CD4-positive, alpha-beta T cell (primary cell): ENCODE measurements around the gene EIF4A3. TPM values are rescaled to one million over a fixed set of nuclear protein-coding genes. Genes with fewer than 3 reads are reported as not detected.

Experiments
- ATAC-seq: fragments of 200-7000 bp; cut with Tn5 transposase; one replicate; pipeline ENCODE4 v1.10.0; 2022; ENCODE audit warnings: mild to moderate bottlenecking; ENCODE audit not compliant: poor library complexity
- CTCF ChIA-PET: fragments of 350-600 bp; sonication (Branson Sonifier 250); formaldehyde crosslinking; loops from one replicate; lab custom pipeline; 2021; ENCODE audit warnings: antibody characterized with exemption, inconsistent platforms; lab: Charles Lee
- POLR2A ChIA-PET: fragments of 350-600 bp; sonication (Branson Sonifier 250); formaldehyde crosslinking; loops from one replicate; lab custom pipeline; 2021; ENCODE audit warnings: antibody characterized with exemption, inconsistent platforms; lab: Charles Lee
- DNase-seq, 14 experiments: peaks; one replicate each; pipeline ENCODE4 v3.0.0-alpha.2; 2013 to 2020; ENCODE audit warnings: mixed read lengths in 2 of 14
- H3K27ac ChIP-seq, 2 donors: one replicate each; pipeline versions ENCODE4 v1.5.1 to v1.7.0; 2013; ENCODE audit warnings: low read length in 2 of 2, low read depth in 1 of 2, mild to moderate bottlenecking in 1 of 2
- H3K27me3 ChIP-seq, 2 experiments: 1 replicate in 1 of 2; 2 replicates in 1 of 2; pipeline versions ENCODE4 v1.6.1 to v1.7.0; 2013; ENCODE audit warnings: low read length in 2 of 2, control low read depth in 1 of 2, mild to moderate bottlenecking in 1 of 2, moderate library complexity in 1 of 2; ENCODE audit not compliant: insufficient read depth in 2 of 2, control insufficient read depth in 1 of 2
- H3K36me3 ChIP-seq: one replicate; pipeline ENCODE4 v1.6.1; 2013; ENCODE audit warnings: low read length, control low read depth; ENCODE audit not compliant: insufficient read depth
- H3K4me1 ChIP-seq: one replicate; pipeline ENCODE4 v1.6.1; 2013; ENCODE audit warnings: low read length, control low read depth; ENCODE audit not compliant: insufficient read depth
- H3K4me3 ChIP-seq: one replicate; pipeline ENCODE4 v1.5.1; 2013; ENCODE audit warnings: mild to moderate bottlenecking, low read length, moderate library complexity
- H3K9me3 ChIP-seq, 2 experiments: 1 replicate in 1 of 2; 2 replicates in 1 of 2; pipeline versions ENCODE4 v1.6.1 to v1.7.0; 2013; ENCODE audit warnings: low read length in 2 of 2, mild to moderate bottlenecking in 2 of 2, control low read depth in 1 of 2, moderate library complexity in 1 of 2; ENCODE audit not compliant: control insufficient read depth in 1 of 2, insufficient read depth in 1 of 2
- H3K27ac Mint-ChIP-seq: one replicate; pipeline ENCODE4 v1.8.0; 2020; ENCODE audit warnings: mixed read lengths
- H3K27me3 Mint-ChIP-seq: one replicate; pipeline ENCODE4 v1.8.0; 2021; ENCODE audit warnings: mixed read lengths
- H3K36me3 Mint-ChIP-seq: one replicate; pipeline ENCODE4 v1.8.0; 2021; ENCODE audit warnings: low read depth, mixed read lengths
- H3K4me1 Mint-ChIP-seq: one replicate; pipeline ENCODE4 v1.8.0; 2021; ENCODE audit warnings: low read depth, mixed read lengths
- H3K4me3 Mint-ChIP-seq: one replicate; pipeline ENCODE4 v1.8.0; 2020; ENCODE audit warnings: mild to moderate bottlenecking, mixed read lengths
- H3K9me3 Mint-ChIP-seq: one replicate; pipeline ENCODE4 v1.8.0; 2020; ENCODE audit warnings: mixed read lengths
- intact Hi-C, 2 experiments: fragments of 100-400 bp; cut with DNase I in 1 of 2; cut with micrococcal nuclease in 1 of 2; formaldehyde crosslinking; loops; one replicate each; pipeline versions ENCODE4 v1.15.1 to v1.9.0; 2023 to 2025; cut with DNase I, micrococcal nuclease
- total RNA-seq, 174 experiments: library from RNA in 2 of 174; stranded (reverse) in 2 of 174; gene quantifications; one replicate each; pipeline ENCODE4 v1.2.3 and lab custom pipeline; 2021 to 2026
- TF ChIP-seq, protein P1 (sequence below): fragments of 200-600 bp; IDR thresholded peaks from one replicate; pipeline ENCODE4 v1.8.0; 2022; ENCODE audit warnings: antibody characterized with exemption, mild to moderate bottlenecking

Gene EIF4A3
- total RNA-seq, 2 experiments from 2014 or later = 79.6 to 79.7 TPM

DNA sequence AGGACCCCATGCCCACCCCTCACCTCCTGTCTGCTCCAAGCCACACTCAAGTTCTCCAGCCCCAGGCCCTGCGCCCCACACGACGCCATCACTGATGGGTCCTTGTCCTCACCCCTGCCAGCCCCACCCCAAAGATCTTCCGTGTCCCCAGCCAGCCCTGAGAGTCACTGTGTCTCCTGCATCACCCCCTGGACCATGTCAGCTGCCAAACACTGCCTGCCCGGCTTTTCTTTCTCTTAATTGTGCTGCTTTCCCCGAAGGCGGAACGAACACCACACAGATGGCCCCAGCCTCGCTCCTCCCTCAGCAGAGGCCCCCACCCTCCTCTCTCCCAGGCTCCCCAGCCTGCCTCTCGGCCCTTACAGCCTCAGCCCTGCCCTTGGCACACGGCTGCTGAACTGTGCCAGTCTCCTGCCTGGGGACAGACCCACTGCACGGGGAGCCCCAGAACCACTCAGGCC, 50.3 kb downstream of the EIF4A3 start:
- DNase-seq (no peak), ATAC-seq (no peak)
- ChIA-PET POLR2A (no interaction called here), CTCF (no interaction called here)
- H3K9me3 Mint-ChIP-seq = no peaks in the 10 kb centered on the region
- H3K27me3 ChIP-seq = no peaks in the 10 kb centered on the region
- intact Hi-C loops = no loop called here
- H3K4me1 ChIP-seq = peaks cover 14% of the 10 kb centered on the region
- no peak overlapping the region for H3K4me3 Mint-ChIP-seq
- no peak overlapping the region for H3K27ac ChIP-seq
- no peak overlapping the region for H3K27ac Mint-ChIP-seq
- no peaks in the 10 kb centered on the region for H3K27me3 Mint-ChIP-seq
- H3K36me3 ChIP-seq = no peaks in the 10 kb centered on the region
- no peaks in the 10 kb centered on the region for H3K9me3 ChIP-seq
- TF ChIP-seq, protein P1, sequence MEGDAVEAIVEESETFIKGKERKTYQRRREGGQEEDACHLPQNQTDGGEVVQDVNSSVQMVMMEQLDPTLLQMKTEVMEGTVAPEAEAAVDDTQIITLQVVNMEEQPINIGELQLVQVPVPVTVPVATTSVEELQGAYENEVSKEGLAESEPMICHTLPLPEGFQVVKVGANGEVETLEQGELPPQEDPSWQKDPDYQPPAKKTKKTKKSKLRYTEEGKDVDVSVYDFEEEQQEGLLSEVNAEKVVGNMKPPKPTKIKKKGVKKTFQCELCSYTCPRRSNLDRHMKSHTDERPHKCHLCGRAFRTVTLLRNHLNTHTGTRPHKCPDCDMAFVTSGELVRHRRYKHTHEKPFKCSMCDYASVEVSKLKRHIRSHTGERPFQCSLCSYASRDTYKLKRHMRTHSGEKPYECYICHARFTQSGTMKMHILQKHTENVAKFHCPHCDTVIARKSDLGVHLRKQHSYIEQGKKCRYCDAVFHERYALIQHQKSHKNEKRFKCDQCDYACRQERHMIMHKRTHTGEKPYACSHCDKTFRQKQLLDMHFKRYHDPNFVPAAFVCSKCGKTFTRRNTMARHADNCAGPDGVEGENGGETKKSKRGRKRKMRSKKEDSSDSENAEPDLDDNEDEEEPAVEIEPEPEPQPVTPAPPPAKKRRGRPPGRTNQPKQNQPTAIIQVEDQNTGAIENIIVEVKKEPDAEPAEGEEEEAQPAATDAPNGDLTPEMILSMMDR = no peak
- H3K36me3 Mint-ChIP-seq = peaks cover under 1% of the 10 kb centered on the region
- H3K4me1 Mint-ChIP-seq = peaks cover 17% of the 10 kb centered on the region
- no peak overlapping the region for H3K4me3 ChIP-seq

DNA sequence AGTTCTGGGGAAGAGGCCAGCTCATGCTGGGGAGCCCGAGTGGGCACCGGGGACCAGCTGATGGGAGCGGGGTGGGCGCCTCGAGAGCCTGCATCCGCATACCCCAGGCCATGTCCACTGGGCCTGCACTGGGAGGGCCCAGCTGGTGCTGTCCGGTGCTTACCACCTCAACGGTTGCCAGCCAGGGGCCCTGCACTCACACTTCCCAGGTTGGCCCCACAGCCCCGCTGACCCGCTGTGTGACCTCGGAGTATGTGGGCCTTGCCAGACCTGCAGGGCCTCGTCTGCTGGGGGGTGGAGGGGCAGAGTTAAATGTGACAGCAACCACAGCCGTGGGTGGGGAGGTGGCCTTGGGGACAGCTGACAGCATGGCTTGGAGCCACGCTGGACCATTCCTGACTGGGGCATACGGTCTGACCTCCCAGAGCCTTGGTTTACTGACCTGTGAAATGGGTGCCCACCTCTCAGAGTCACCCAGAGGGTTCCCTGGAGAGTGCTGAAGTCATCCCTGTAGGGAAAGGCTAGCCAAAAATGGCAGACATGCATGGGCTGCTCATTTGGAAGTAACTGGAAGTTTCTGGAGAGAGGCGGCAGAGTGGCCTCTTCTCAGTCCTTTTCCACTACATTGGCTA, 51.0 kb downstream of the EIF4A3 start:
- TF ChIP-seq, protein P1 = no peak
- Histone ChIP-seq H3K27ac (no peak overlapping the region), H3K36me3 (no peaks in the 10 kb centered on the region), H3K4me1 (peaks cover 12% of the 10 kb centered on the region), H3K9me3 (no peaks in the 10 kb centered on the region), H3K27me3 (no peaks in the 10 kb centered on the region), H3K4me3 (no peak overlapping the region)
- H3K9me3 Mint-ChIP-seq = no peaks in the 10 kb centered on the region
- no peaks in the 10 kb centered on the region for H3K27me3 Mint-ChIP-seq
- DNase-seq (peak in 1 of 14 experiments; percentile 14), ATAC-seq (no peak)
- CTCF ChIA-PET = no interaction called here
- H3K27ac Mint-ChIP-seq = no peak overlapping the region
- POLR2A ChIA-PET = no interaction called here
- peaks cover 16% of the 10 kb centered on the region for H3K4me1 Mint-ChIP-seq
- intact Hi-C loops = no loop called here
- no peaks in the 10 kb centered on the region for H3K36me3 Mint-ChIP-seq
- no peak overlapping the region for H3K4me3 Mint-ChIP-seq

DNA sequence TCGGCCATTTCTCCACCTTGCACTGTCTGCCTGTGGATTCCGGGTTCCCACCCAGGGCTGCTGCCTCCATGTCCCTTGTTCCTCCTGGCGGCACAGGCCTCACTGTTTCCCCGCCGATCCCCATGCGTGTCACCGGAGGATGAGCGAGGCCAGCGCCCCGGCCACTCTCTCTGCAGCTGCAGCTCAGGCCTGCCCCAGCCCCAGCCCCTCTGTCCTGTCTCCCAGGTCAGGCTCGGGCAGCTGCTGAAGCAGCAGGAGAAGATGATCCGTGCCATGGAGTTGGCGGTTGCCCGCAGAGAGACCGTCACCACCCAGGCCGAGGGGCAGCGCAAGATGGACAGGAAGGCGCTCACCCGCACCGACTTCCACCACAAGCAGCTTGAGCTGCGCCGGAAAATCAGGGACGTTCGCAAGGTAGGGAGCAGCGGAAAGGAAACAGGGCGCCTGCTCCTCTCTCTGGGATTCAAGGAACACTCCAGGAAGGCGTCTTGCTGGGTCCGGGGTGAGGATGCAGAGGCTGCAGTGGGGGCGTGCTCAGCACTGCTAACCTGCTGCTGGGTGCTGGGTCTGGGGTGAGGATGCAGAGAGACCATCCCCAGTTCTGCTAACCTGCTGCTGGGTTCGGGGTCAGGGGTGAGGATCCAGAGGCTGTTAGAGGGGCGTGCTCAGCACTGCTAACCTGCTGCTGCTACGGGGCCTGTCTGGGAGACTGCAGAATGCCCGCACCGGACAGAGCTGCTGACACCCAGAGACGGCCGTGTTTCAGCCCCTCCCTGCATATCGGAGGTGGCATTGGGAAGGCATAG, 51.7 kb downstream of the EIF4A3 start:
- H3K4me3 Mint-ChIP-seq = no peak overlapping the region
- Histone ChIP-seq H3K9me3 (no peaks in the 10 kb centered on the region), H3K4me3 (no peak overlapping the region), H3K36me3 (no peaks in the 10 kb centered on the region), H3K4me1 (peaks cover 5% of the 10 kb centered on the region), H3K27me3 (no peaks in the 10 kb centered on the region), H3K27ac (no peak overlapping the region)
- no peaks in the 10 kb centered on the region for H3K36me3 Mint-ChIP-seq
- no peak overlapping the region for H3K27ac Mint-ChIP-seq
- no peaks in the 10 kb centered on the region for H3K9me3 Mint-ChIP-seq
- POLR2A ChIA-PET = no interaction called here
- peaks cover 9% of the 10 kb centered on the region for H3K4me1 Mint-ChIP-seq
- H3K27me3 Mint-ChIP-seq = no peaks in the 10 kb centered on the region
- DNase-seq (no peak), ATAC-seq (no peak)
- TF ChIP-seq, protein P1 = no peak
- intact Hi-C loops = no loop called here
- CTCF ChIA-PET = no interaction called here
